ENCODE measurements around the gene AKR7A2.

AKR7A2 gene

DNA sequence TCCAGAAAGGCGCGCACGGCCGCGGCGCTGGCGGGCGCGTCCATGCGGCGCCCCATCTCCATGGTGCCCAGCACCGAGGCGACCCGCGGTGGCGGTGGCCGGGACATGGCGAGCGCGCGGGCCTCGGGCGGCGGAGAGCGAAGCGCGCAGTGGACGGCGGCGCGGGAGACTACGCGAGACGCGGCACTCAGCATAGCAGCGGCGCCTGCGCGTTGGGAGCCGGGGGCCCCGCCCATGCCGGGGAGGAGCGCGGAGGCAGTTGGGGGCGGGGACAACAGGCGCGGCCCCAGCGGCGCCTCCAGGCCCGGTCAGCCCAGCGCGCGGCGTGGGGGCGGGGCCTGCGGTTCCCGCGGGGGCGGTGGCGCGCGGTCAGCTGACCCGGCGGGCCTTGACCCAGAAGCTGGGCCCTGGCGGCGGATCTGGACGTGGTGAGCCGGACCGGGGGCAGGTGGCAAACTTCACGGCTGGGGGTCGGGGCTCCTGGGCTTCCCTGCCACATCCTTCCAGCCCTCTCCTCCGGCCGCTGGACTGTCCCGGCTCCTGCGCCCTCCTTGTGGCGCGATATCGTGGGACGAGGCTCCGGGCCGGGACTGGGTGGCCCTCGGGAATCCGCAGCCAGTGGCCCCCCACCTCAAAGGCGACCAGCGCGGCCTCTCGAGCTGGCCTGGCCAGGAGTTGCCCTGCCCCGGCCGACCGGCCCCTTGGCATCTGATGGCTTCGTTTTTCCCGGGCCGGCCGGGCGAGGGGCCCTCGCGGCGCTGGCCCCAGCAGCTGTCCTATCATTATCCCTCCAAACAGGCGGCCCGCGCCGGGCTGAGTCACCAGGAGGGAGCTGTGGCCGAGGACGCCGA is at the start of gene AKR7A2, which contains the start of gene SLC66A1:
TSS of gene AKR7A2 (minus strand) at position 214 of the 851 bp plus-strand sequence. CDS start at position 194, 20 bp downstream.
TSS of gene SLC66A1 (plus strand) at position 396 of the 851 bp plus-strand sequence. CDS start 5,352 bp downstream, outside the sequence.
- DNase-seq (ENCODE audit: low read depth, low spot score): peak; percentile 98

GRCh38 chr1:19360843-19361610 is 49.1 kb upstream of the AKR7A2 start:
- no peak for DNase-seq (ENCODE audit: low read depth, low spot score)

GRCh38 chr1:19360432-19360831 is 48.5 kb upstream of the AKR7A2 start:
- no peak for DNase-seq (ENCODE audit: low read depth, low spot score)

DNA sequence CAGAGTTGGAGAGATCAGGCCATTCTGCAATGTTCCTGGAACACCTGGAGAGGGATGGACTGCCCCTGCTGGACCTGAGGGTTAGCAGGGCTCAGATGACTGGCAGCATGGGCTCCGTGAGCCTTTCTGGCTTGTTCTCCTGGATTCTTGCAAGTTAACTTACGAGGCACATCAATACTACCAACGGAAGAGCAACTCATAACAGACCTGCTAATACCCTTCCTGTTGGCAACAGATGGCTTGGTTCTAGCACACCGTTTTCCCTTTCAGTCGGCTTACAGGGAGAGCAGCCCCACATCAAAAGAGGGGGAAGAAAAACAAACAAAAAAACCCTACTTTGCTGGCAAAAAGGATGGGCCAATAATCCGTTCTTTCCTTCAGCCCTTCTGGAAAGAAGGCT is 48.1 kb upstream of the AKR7A2 start:
- no peak for DNase-seq (ENCODE audit: low read depth, low spot score)

- no peak for DNase-seq (ENCODE audit: low read depth, low spot score)
These were observed 47.4 kb upstream of the AKR7A2 start for GRCh38 chr1:19359357-19359756.

- DNase-seq (ENCODE audit: low read depth, low spot score): no peak
These were observed 46.8 kb upstream of the AKR7A2 start for GRCh38 chr1:19358710-19359109.

- DNase-seq (ENCODE audit: low read depth, low spot score): no peak
These were observed 45.5 kb upstream of the AKR7A2 start for GRCh38 chr1:19357299-19357986.

DNA sequence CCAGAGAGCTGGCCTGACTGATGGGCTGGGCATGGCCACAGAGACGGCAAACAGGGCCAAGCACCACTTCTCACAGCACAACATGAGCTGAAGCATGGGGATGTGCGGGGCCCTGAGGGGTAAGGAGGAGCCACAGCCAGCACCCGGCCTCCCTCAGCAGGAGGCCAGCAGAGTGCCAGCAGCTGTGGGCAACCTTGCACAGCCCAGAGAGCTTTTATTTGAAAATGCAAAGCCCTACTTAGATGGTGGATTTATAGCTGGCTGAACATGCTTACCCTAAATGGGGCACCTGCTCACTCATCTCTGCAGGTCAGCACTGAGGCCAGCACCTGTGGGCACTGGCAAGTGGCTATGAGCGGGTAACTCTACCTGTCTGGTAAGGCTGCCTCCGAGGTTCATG is 44.3 kb upstream of the AKR7A2 start:
- no peak for DNase-seq (ENCODE audit: low read depth, low spot score)

- DNase-seq (ENCODE audit: low read depth, low spot score): no peak
These were observed 42.6 kb upstream of the AKR7A2 start for GRCh38 chr1:19354531-19354981.

DNA sequence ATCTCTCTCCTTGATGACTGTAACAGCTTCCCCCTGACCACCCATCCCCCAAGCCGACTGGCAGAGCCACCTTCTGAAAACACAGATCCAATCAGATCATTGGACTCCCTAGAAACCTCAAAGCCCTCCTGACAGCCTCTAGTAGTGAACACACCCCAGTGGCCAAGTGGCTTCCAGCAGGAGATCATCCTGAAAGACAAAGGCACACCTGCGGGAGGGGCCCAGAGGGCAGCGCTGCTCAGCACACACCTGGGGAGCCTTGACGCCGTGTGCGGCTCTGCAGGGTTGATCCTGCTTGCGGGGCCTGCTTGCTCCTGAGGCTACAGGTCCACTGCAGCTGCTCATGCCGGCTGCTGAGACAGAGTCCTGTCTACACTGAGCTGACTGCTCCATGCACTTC is 41.7 kb upstream of the AKR7A2 start:
- no peak for DNase-seq (ENCODE audit: low read depth, low spot score)

DNA sequence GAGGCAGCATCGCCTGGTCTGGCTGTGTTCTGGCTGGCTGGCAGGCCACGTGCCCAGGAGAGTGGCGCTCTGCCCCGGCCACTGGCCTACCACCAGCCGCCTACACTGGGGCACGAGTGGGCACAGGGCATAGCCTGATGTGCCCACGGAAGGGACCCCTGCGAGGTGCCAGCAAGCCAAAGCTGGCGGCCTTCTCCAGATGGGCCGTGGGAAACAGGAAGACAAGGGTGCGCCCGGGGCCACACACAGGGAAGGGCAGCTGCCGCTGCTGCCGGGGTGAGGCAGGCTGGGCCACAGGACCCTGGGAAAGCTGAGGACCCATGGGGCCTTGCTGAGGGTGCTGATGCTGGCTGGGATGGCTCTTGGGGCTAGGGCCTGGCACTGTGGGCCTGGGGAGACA is 40.9 kb upstream of the AKR7A2 start:
- no peak for DNase-seq (ENCODE audit: low read depth, low spot score)

- DNase-seq (ENCODE audit: low read depth, low spot score): no peak
These were observed 39.9 kb upstream of the AKR7A2 start for GRCh38 chr1:19351873-19352272.

DNA sequence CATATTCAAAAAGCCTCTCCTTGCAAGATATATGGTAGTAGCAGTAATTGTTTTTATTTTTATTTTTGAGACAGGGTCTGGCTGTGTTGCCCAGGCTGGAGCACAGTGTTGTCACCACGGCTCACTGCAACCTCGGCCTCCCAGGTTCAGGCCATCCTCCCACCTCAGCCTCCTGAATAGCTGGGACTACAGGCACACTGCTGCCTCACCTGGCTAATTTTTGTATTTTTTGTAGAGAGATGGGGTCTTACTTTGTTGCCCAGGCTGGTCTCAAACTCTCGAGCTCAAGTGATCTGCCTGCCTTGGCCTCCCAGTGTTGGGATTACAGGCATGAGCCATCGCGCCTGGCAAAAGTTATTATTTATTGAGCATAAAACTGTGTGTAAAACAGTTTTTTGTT is 38.6 kb upstream of the AKR7A2 start:
- no peak for DNase-seq (ENCODE audit: low read depth, low spot score)

DNA sequence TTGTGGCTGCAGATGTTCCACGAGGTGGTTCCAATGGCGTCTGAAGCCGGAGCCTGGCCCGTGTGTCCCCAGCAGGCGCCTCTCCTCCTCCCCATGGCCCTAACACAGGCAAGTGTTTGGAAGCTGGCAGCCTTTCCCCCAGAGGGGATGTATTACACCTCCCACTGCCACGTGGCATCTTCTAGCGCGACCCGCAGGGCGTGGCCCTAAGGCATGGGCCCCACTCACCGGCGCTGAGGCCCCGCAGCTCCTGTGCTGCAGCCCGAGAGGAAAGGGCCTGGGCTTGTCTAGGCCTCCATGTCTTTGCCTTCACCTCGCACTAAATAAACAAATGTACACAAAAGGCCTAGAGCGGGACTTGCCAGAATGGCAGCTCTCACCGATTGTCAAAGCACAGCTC is 38.1 kb upstream of the AKR7A2 start:
- DNase-seq (ENCODE audit: low read depth, low spot score): no peak

- DNase-seq (ENCODE audit: low read depth, low spot score): no peak
These were observed 36.7 kb upstream of the AKR7A2 start for GRCh38 chr1:19348441-19349198.

DNA sequence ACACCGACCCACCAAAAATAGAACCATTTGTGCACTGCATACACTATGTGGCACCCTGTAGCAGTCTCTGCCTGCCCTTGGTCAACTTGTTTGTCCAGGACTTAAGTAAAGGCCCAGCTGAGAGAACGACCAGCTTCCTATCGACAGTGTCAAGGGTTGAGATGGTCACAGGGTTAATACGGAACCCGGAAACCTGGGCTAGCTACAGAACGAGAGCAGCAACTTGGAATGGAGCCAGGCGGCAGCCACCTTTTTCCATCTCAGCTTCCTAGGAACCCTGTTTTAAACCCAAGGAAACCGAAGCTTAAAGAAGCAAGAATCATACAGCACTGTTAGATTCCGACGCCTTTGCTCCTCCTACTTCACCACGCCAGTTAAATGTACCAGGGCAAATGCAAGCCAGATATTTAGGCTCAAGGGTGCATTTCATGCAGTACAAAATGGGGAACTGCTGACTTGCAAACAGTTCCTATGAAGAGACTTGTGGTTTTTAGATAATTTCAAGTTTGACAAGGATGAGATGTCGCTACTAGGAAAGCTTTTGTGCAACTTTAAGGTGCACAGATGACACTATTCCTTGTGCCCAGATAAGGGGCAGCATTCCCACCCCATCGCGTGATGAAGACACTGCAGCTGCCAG is 35.7 kb upstream of the AKR7A2 start:
- DNase-seq (ENCODE audit: low read depth, low spot score): no peak

GRCh38 chr1:19346026-19346425 is 34.1 kb upstream of the AKR7A2 start:
- no peak for DNase-seq (ENCODE audit: low read depth, low spot score)

- no peak for DNase-seq (ENCODE audit: low read depth, low spot score)
These were observed 33.4 kb upstream of the AKR7A2 start for GRCh38 chr1:19345391-19345790.

GRCh38 chr1:19344831-19345230 is 32.9 kb upstream of the AKR7A2 start:
- DNase-seq (ENCODE audit: low read depth, low spot score): no peak

- peak; percentile 67 for DNase-seq (ENCODE audit: low read depth, low spot score)
These were observed 32.4 kb upstream of the AKR7A2 start for GRCh38 chr1:19344372-19344810.

Measured in astrocyte of the hippocampus (primary cell).